Cardiac fibroblast (primary cell): Measurements from ENCODE around the gene CFD.
"Not testable (repeated sequence)": the region's sequence is repeated elsewhere in the genome, so short reads cannot be mapped to it uniquely, and the experiment has no call there.

Experiments
- DNase-seq, 2 donors: peaks; one replicate each; pipeline versions ENCODE4 v3.0.0 to v3.0.0-alpha.2; 2010; ENCODE audit warnings: low read depth in 2 of 2
- H3K4me3 ChIP-seq, 2 donors: replicated peaks in 1 of 2; 1 replicate in 1 of 2; 2 replicates in 1 of 2; pipeline ENCODE4 v1.5.1; 2011; ENCODE audit warnings: low read depth in 2 of 2, low read length in 2 of 2, mild to moderate bottlenecking in 2 of 2, moderate library complexity in 1 of 2
- CTCF ChIP-seq: IDR thresholded peaks from one replicate; pipeline ENCODE4 v1.5.1; 2011; ENCODE audit warnings: low read depth, mild to moderate bottlenecking, low read length, inconsistent platforms

CFD gene

GRCh38 chr19:843180-843835, 16.2 kb upstream of the CFD start:
- no peak overlapping the region for H3K4me3 ChIP-seq
- no peak for DNase-seq
- peak; percentile 3 for TF ChIP-seq CTCF

- peak overlapping the region in 1 of 2 donors; percentile 19 for H3K4me3 ChIP-seq
- no peak for DNase-seq
- TF ChIP-seq CTCF, result no peak
These were observed 15.5 kb upstream of the CFD start for GRCh38 chr19:843836-844545.

- TF ChIP-seq CTCF, result no peak
- DNase-seq, result no peak
- no peak overlapping the region for H3K4me3 ChIP-seq
These were observed 14.9 kb upstream of the CFD start for GRCh38 chr19:844546-844971.

- no peak for TF ChIP-seq CTCF
- no peak overlapping the region for H3K4me3 ChIP-seq
- no peak for DNase-seq
These were observed 13.6 kb upstream of the CFD start for GRCh38 chr19:845707-846521.

- TF ChIP-seq CTCF, result no peak
- DNase-seq, result no peak
- no peak overlapping the region for H3K4me3 ChIP-seq
These were observed 11.0 kb upstream of the CFD start for GRCh38 chr19:848386-848921.

GRCh38 chr19:849195-849594, 10.3 kb upstream of the CFD start:
- H3K4me3 ChIP-seq, DNase-seq: not testable (repeated sequence)
